Sciatic nerve (tissue), 2 donors: ENCODE results near the gene ALG12. TPM values are rescaled to one million over a fixed set of nuclear protein-coding genes. Genes with fewer than 3 reads are reported as not detected.
A peak's percentile ranks its signal among the peaks of the same experiment; 100 is the strongest.
"Not testable (repeated sequence)": the region's sequence is repeated elsewhere in the genome, so short reads cannot be mapped to it uniquely, and the experiment has no call there.

Experiments
- ATAC-seq: fragments of 200-7000 bp; cut with Tn5 transposase; one replicate; pipeline ENCODE4 v1.9.1; 2020; ENCODE audit warnings: mild to moderate bottlenecking, moderate library complexity
- DNase-seq: peaks from one replicate; pipeline ENCODE4 v3.0.0-alpha.2; 2020; ENCODE audit warnings: low spot score
- intact Hi-C: fragments of 100-400 bp; cut with DNase I; formaldehyde crosslinking; loops from one replicate; pipeline ENCODE4 v1.14.2; 2022
- microRNA-seq: library from miRNA; unstranded; fragments of <30 nt; microRNA quantifications from one replicate; pipeline ENCODE4 v1.2.0, GENCODE V29; 2020
- total RNA-seq: library from RNA; stranded (reverse); fragmentation: NEBNext Ultra II Directional; extraction: Animal tissue kit (Norgen Biotek cat#: 25700); gene quantifications from one replicate; pipeline ENCODE4 v1.2.1, GENCODE V29; 2021
- donor health status: DM: no; HTN: no; CAD: no.
- donor health status: DM: no; HTN: no; CAD: no.

Gene ALG12
- total RNA-seq, 1 donor from 2014 or later, result 13.6 TPM

GRCh38 chr22:49861642-49862495, 56.4 kb downstream of the ALG12 start:
- DNase-seq (no peak), ATAC-seq (no peak)
- intact Hi-C loops, result no loop called here

- DNase-seq (no peak), ATAC-seq (no peak)
- intact Hi-C loops, result no loop called here
Observed at GRCh38 chr22:49858827-49859226, 59.4 kb downstream of the ALG12 start.

- no peak for DNase-seq
- intact Hi-C loops, result no loop called here
- ATAC-seq, result no peak
Observed at GRCh38 chr22:49856766-49857618, 61.2 kb downstream of the ALG12 start.

- DNase-seq (no peak), ATAC-seq (no peak)
- intact Hi-C loops, result no loop called here
Observed at GRCh38 chr22:49856343-49856742, 61.9 kb downstream of the ALG12 start.

GRCh38 chr22:49855251-49855911, 62.9 kb downstream of the ALG12 start:
- intact Hi-C loops, result no loop called here
- DNase-seq (no peak), ATAC-seq (no peak)

- ATAC-seq (no peak), DNase-seq (peak; percentile 70)
- intact Hi-C loops, result no loop called here
Observed at GRCh38 chr22:49853981-49854831, 64.0 kb downstream of the ALG12 start.

GRCh38 chr22:49852898-49853894, 65.0 kb downstream of the ALG12 start, which contains the start of gene ZBED4:
Gene ZBED4 (plus strand): TSS chr22:49853844. CDS start chr22:49883663, 29,819 bp downstream.
- intact Hi-C loops, result no loop called here

GRCh38 chr22:49852568-49852897, 65.7 kb downstream of the ALG12 start:
- ATAC-seq, DNase-seq, intact Hi-C loops: not testable (repeated sequence)

More at GRCh38 chr22:49852898-49853894, 65.0 kb downstream of the ALG12 start, which contains the start of gene ZBED4:
- peak; percentile 99 for DNase-seq
- peak; percentile 97 for ATAC-seq

- intact Hi-C loops, result no loop called here
- no peak for DNase-seq
- no peak for ATAC-seq
Observed at GRCh38 chr22:49850959-49851802, 67.1 kb downstream of the ALG12 start.

Small RNA genes lying within 50 kb of the gene (microRNA-seq; reads per million reads assigned to microRNA genes)
- not detected for gene MIR6821

Other genes with a start within 250 kb of the ALG12 start
- gene BRD1, start 90.6 kb downstream of the ALG12 start, total RNA-seq, result 37.7 TPM
- 8.0 TPM for gene ZBED4, start 64.6 kb downstream of the ALG12 start, total RNA-seq
- 35.8 TPM for gene CRELD2, start 196 bp upstream of the ALG12 start, total RNA-seq
- gene PIM3, start 42.3 kb upstream of the ALG12 start, total RNA-seq, result 62.2 TPM
- not detected for gene IL17REL, start 94.3 kb upstream of the ALG12 start, total RNA-seq
- not detected for gene TTLL8, start 139.9 kb upstream of the ALG12 start, total RNA-seq
- gene MLC1, start 167.0 kb upstream of the ALG12 start, total RNA-seq, result 0.45 TPM
- 1.6 TPM for gene MOV10L1, start 171.6 kb upstream of the ALG12 start, total RNA-seq